Naive thymus-derived CD8-positive, alpha-beta T cell (primary cell): ENCODE results near the gene ZNF83. TPM values are rescaled to one million over a fixed set of nuclear protein-coding genes. Genes with fewer than 3 reads are reported as not detected.
A peak's percentile ranks its signal among the peaks of the same experiment; 100 is the strongest.
"Not testable (repeated sequence)": the region's sequence is repeated elsewhere in the genome, so short reads cannot be mapped to it uniquely, and the experiment has no call there.

Experiments
- ATAC-seq, 2 donors: fragments of 150-1000 bp; cut with Tn5 transposase in 1 of 2; sonication (Bioruptor Pico), chemical (Tn5 transposase) in 1 of 2; 1 replicate in 1 of 2; 2 replicates in 1 of 2; pipeline ENCODE4 v1.10.0; 2021; ENCODE audit warnings: mild to moderate bottlenecking in 2 of 2, moderate library complexity in 2 of 2
- POLR2A ChIA-PET: fragments of 350-600 bp; sonication (Branson Sonifier 250); formaldehyde crosslinking; loops from one replicate; lab custom pipeline; 2021; ENCODE audit warnings: antibody characterized with exemption; lab: Charles Lee
- DNase-seq, 10 donors: peaks; one replicate each; pipeline versions ENCODE4 v3.0.0 to v3.0.0-alpha.2; 2020 to 2022
- H3K27ac Mint-ChIP-seq, 10 donors: one replicate each; pipeline ENCODE4 v1.8.0; 2020 to 2022; ENCODE audit warnings: mild to moderate bottlenecking in 10 of 10, mixed read lengths in 10 of 10, moderate library complexity in 4 of 10, inconsistent platforms in 1 of 10
- H3K27me3 Mint-ChIP-seq, 5 donors: one replicate each; pipeline ENCODE4 v1.8.0; 2021 to 2022; ENCODE audit warnings: mixed read lengths in 5 of 5
- H3K36me3 Mint-ChIP-seq, 3 donors: one replicate each; pipeline ENCODE4 v1.8.0; 2020 to 2022; ENCODE audit warnings: mixed read lengths in 3 of 3, mild to moderate bottlenecking in 2 of 3, inconsistent platforms in 1 of 3
- H3K4me1 Mint-ChIP-seq, 4 donors: one replicate each; pipeline ENCODE4 v1.8.0; 2021 to 2022; ENCODE audit warnings: mixed read lengths in 4 of 4
- H3K4me3 Mint-ChIP-seq, 10 donors: one replicate each; pipeline ENCODE4 v1.8.0; 2020 to 2022; ENCODE audit warnings: mild to moderate bottlenecking in 10 of 10, mixed read lengths in 10 of 10, moderate library complexity in 6 of 10, inconsistent platforms in 1 of 10
- H3K9me3 Mint-ChIP-seq, 9 donors: one replicate each; pipeline ENCODE4 v1.8.0; 2020 to 2022; ENCODE audit warnings: mixed read lengths in 9 of 9, mild to moderate bottlenecking in 3 of 9, inconsistent platforms in 1 of 9, moderate library complexity in 1 of 9
- polyA plus RNA-seq, 3 donors: library from polyadenylated mRNA; unstranded; fragments of 300-500 nt; fragmentation: Illumina TruSeq; gene quantifications; one replicate each; pipeline ENCODE4 v1.2.3, GENCODE V29; 2021
- total RNA-seq, 8 experiments: library from RNA in 2 of 8; stranded (reverse) in 2 of 8; gene quantifications; one replicate each; pipeline ENCODE4 v1.2.3 and lab custom pipeline; 2021 to 2026

Gene ZNF83
- total RNA-seq, result 100 to 1,000 TPM; 112 to 113 TPM
- polyA plus RNA-seq, result 10 to 100 TPM; 10.9 to 18.3 (median 13.8) TPM
- total RNA-seq (lab: John Stamatoyannopoulos, UW), result 16.0 to 108 (median 68.4) reads per million in 6 experiments

GRCh38 chr19:52637718-52638585 is at the start of gene ZNF83:
TSS of gene ZNF83 (minus strand) at chr19:52638355.
- POLR2A ChIA-PET, result interaction anchor here (0.7 to 1.5 kb wide), 3 partner anchors 23 to 67 kb away, joined by 3 to 10 read pairs (median 3); no protein-coding TSS in a partner anchor
- no peaks in the 10 kb centered on the region for H3K27me3 Mint-ChIP-seq

GRCh38 chr19:52687684-52688083 is 49.5 kb upstream of the ZNF83 start:
- Mint-ChIP-seq H3K27ac (no peak overlapping the region), H3K27me3 (no peaks in the 10 kb centered on the region), H3K4me3 (no peak overlapping the region), H3K36me3 (peaks cover 0 to 23% (median 12%) of the 10 kb centered on the region in 3 donors), H3K4me1 (peaks cover 22 to 46% (median 39%) of the 10 kb centered on the region in 4 donors), H3K9me3 (peaks cover 0 to 2% (median 0%) of the 10 kb centered on the region in 9 donors)
- DNase-seq (no peak), ATAC-seq (no peak)
- POLR2A ChIA-PET, result no interaction called here

More at GRCh38 chr19:52637718-52638585, at the start of gene ZNF83:
- DNase-seq (peak; percentile 88 to 98 (median 94)), ATAC-seq (peak; percentile 91)
- Mint-ChIP-seq H3K4me1 (peaks cover 14 to 34% (median 22%) of the 10 kb centered on the region in 4 donors), H3K27ac (peak within 1 kb of the TSS; percentile 96 to 100 (median 98)), H3K36me3 (peaks cover 11 to 20% (median 17%) of the 10 kb centered on the region in 3 donors), H3K9me3 (peaks cover 0 to 56% (median 18%) of the 10 kb centered on the region in 9 donors), H3K4me3 (peak within 1 kb of the TSS; percentile 91 to 99 (median 96))

GRCh38 chr19:52685811-52686210 is 47.7 kb upstream of the ZNF83 start:
- H3K27ac Mint-ChIP-seq, result no peak overlapping the region
- no peak for DNase-seq
- H3K4me3 Mint-ChIP-seq, result no peak overlapping the region
- peaks cover 0 to 28% (median 15%) of the 10 kb centered on the region in 3 donors for H3K36me3 Mint-ChIP-seq
- POLR2A ChIA-PET, result interaction anchor here (1.3 kb wide), 1 partner anchor 48 kb away, joined by 10 read pairs; the partner anchor contains the start of gene ZNF83
- H3K9me3 Mint-ChIP-seq, result peaks cover 0 to 7% (median 2%) of the 10 kb centered on the region in 9 donors
- H3K27me3 Mint-ChIP-seq, result no peaks in the 10 kb centered on the region
- H3K4me1 Mint-ChIP-seq, result peaks cover 22 to 45% (median 37%) of the 10 kb centered on the region in 4 donors
- no peak for ATAC-seq

GRCh38 chr19:52681216-52681615 is 43.1 kb upstream of the ZNF83 start:
- H3K4me3 Mint-ChIP-seq, DNase-seq, ATAC-seq, H3K27me3 Mint-ChIP-seq, H3K27ac Mint-ChIP-seq: not testable (repeated sequence)
- Mint-ChIP-seq H3K36me3 (peaks cover 0 to 47% (median 45%) of the 10 kb centered on the region in 3 donors), H3K9me3 (peaks cover 0 to 29% (median 4%) of the 10 kb centered on the region in 9 donors), H3K4me1 (peaks cover 12 to 26% (median 21%) of the 10 kb centered on the region in 4 donors)
- POLR2A ChIA-PET, result interaction anchor here (0.6 to 0.7 kb wide), 2 partner anchors 22 to 320 kb away, joined by 4 read pairs; no protein-coding TSS in a partner anchor

- POLR2A ChIA-PET, result no interaction called here
- no peak overlapping the region for H3K4me3 Mint-ChIP-seq
- peak overlapping the region in 1 of 10 donors; percentile 35 for H3K27ac Mint-ChIP-seq
- ATAC-seq, result no peak
- H3K9me3 Mint-ChIP-seq, result peaks cover 0 to 42% (median 11%) of the 10 kb centered on the region in 9 donors
- H3K4me1 Mint-ChIP-seq, result peaks cover 11 to 28% (median 24%) of the 10 kb centered on the region in 4 donors
- no peak for DNase-seq
- H3K27me3 Mint-ChIP-seq, result no peaks in the 10 kb centered on the region
- peaks cover 11 to 53% (median 46%) of the 10 kb centered on the region in 3 donors for H3K36me3 Mint-ChIP-seq
Measured at GRCh38 chr19:52679598-52679997, 41.4 kb upstream of the ZNF83 start.

- POLR2A ChIA-PET, DNase-seq, ATAC-seq, H3K27me3 Mint-ChIP-seq, H3K4me3 Mint-ChIP-seq, H3K27ac Mint-ChIP-seq: not testable (repeated sequence)
- H3K9me3 Mint-ChIP-seq, result peaks cover 0 to 44% (median 11%) of the 10 kb centered on the region in 9 donors
- H3K36me3 Mint-ChIP-seq, result peaks cover 17 to 64% (median 51%) of the 10 kb centered on the region in 3 donors
- H3K4me1 Mint-ChIP-seq, result peaks cover 8 to 37% (median 23%) of the 10 kb centered on the region in 4 donors
Measured at GRCh38 chr19:52675239-52675638, 37.1 kb upstream of the ZNF83 start.

- H3K4me3 Mint-ChIP-seq, result no peak overlapping the region
- no peak for DNase-seq
- H3K27ac Mint-ChIP-seq, result peak overlapping the region in 1 of 10 donors; percentile 25
- H3K36me3 Mint-ChIP-seq, result peaks cover 21 to 68% (median 46%) of the 10 kb centered on the region in 3 donors
- H3K4me1 Mint-ChIP-seq, result peaks cover 7 to 31% (median 14%) of the 10 kb centered on the region in 4 donors
- H3K27me3 Mint-ChIP-seq, result no peaks in the 10 kb centered on the region
- POLR2A ChIA-PET, result no interaction called here
- ATAC-seq, result no peak
- H3K9me3 Mint-ChIP-seq, result peaks cover 0 to 43% (median 11%) of the 10 kb centered on the region in 9 donors
Measured at GRCh38 chr19:52673014-52673413, 34.9 kb upstream of the ZNF83 start.

- peaks cover 0 to 36% (median under 1%) of the 10 kb centered on the region in 9 donors for H3K9me3 Mint-ChIP-seq
Measured at GRCh38 chr19:52670046-52670445, 31.9 kb upstream of the ZNF83 start.

GRCh38 chr19:52669586-52669985 is 31.4 kb upstream of the ZNF83 start:
- peaks cover 0 to 35% (median 0%) of the 10 kb centered on the region in 9 donors for H3K9me3 Mint-ChIP-seq
- ATAC-seq (no peak), DNase-seq (no peak)
- peaks cover 10 to 69% (median 41%) of the 10 kb centered on the region in 3 donors for H3K36me3 Mint-ChIP-seq
- H3K27ac Mint-ChIP-seq, result no peak overlapping the region
- H3K4me3 Mint-ChIP-seq, result no peak overlapping the region
- no peaks in the 10 kb centered on the region for H3K27me3 Mint-ChIP-seq
- POLR2A ChIA-PET, result no interaction called here
- peaks cover 0 to 22% (median 13%) of the 10 kb centered on the region in 4 donors for H3K4me1 Mint-ChIP-seq

More at GRCh38 chr19:52670046-52670445, 31.9 kb upstream of the ZNF83 start:
- H3K27me3 Mint-ChIP-seq, result no peaks in the 10 kb centered on the region
- POLR2A ChIA-PET, result no interaction called here
- no peak for DNase-seq
- no peak overlapping the region for H3K4me3 Mint-ChIP-seq
- H3K36me3 Mint-ChIP-seq, result peaks cover 15 to 69% (median 42%) of the 10 kb centered on the region in 3 donors
- H3K27ac Mint-ChIP-seq, result peak overlapping the region in 5 of 10 donors; percentile 17 to 60 (median 40)
- no peak for ATAC-seq
- peaks cover 4 to 25% (median 14%) of the 10 kb centered on the region in 4 donors for H3K4me1 Mint-ChIP-seq

- Mint-ChIP-seq H3K9me3 (peaks cover 0 to 31% (median 0%) of the 10 kb centered on the region in 9 donors), H3K36me3 (peaks cover 5 to 68% (median 39%) of the 10 kb centered on the region in 3 donors), H3K4me3 (no peak overlapping the region), H3K27ac (peak overlapping the region in 1 of 10 donors; percentile 74), H3K4me1 (peaks cover 0 to 15% (median 9%) of the 10 kb centered on the region in 4 donors), H3K27me3 (no peaks in the 10 kb centered on the region)
- DNase-seq, result no peak
- no peak for ATAC-seq
- POLR2A ChIA-PET, result no interaction called here
Measured at GRCh38 chr19:52667972-52668371, 29.8 kb upstream of the ZNF83 start.

- Mint-ChIP-seq H3K4me3 (no peak overlapping the region), H3K4me1 (peaks cover 0 to 13% (median 9%) of the 10 kb centered on the region in 4 donors), H3K36me3 (peaks cover 14 to 72% (median 46%) of the 10 kb centered on the region in 3 donors), H3K27ac (peak overlapping the region in 1 of 10 donors; percentile 73), H3K9me3 (peaks cover 0 to 41% (median 0%) of the 10 kb centered on the region in 9 donors), H3K27me3 (no peaks in the 10 kb centered on the region)
- POLR2A ChIA-PET, result no interaction called here
- no peak for ATAC-seq
- no peak for DNase-seq
Measured at GRCh38 chr19:52666506-52666905, 28.4 kb upstream of the ZNF83 start.

GRCh38 chr19:52665529-52665928 is 27.4 kb upstream of the ZNF83 start:
- POLR2A ChIA-PET, result no interaction called here
- Mint-ChIP-seq H3K4me3 (no peak overlapping the region), H3K9me3 (peaks cover 0 to 50% (median 0%) of the 10 kb centered on the region in 9 donors), H3K4me1 (peaks cover 0 to 13% (median 3%) of the 10 kb centered on the region in 4 donors), H3K27me3 (no peaks in the 10 kb centered on the region), H3K36me3 (peaks cover 18 to 73% (median 52%) of the 10 kb centered on the region in 3 donors), H3K27ac (peak overlapping the region in 1 of 10 donors; percentile 25)
- DNase-seq (no peak), ATAC-seq (no peak)
